Activated CD8-positive, alpha-beta memory T cell treated with anti-CD3 and anti-CD28 coated beads, Interleukin-2, amount 10 ng/mL, durations not matched to agents 7 days and 5 days (primary cell): ENCODE results near the gene MTCL1. TPM values are rescaled to one million over a fixed set of nuclear protein-coding genes. Genes with fewer than 3 reads are reported as not detected.

Experiments used
- ATAC-seq: fragments of 150-1000 bp; cut with Tn5 transposase; one replicate; pipeline ENCODE4 v1.10.0; 2021; ENCODE audit warnings: moderate library complexity
- CTCF ChIA-PET: fragments of 350-600 bp; sonication (Branson Sonifier 250); formaldehyde crosslinking; loops from one replicate; lab custom pipeline; 2021; ENCODE audit warnings: antibody characterized with exemption; lab: Charles Lee
- DNase-seq: peaks from one replicate; pipeline ENCODE4 v3.0.0-alpha.2; 2020
- H3K27ac Mint-ChIP-seq: one replicate; pipeline ENCODE4 v1.8.0; 2021; ENCODE audit warnings: mild to moderate bottlenecking, mixed read lengths
- H3K27me3 Mint-ChIP-seq: one replicate; pipeline ENCODE4 v1.8.0; 2021; ENCODE audit warnings: mixed read lengths
- H3K36me3 Mint-ChIP-seq: one replicate; pipeline ENCODE4 v1.8.0; 2021; ENCODE audit warnings: mild to moderate bottlenecking, mixed read lengths
- H3K4me1 Mint-ChIP-seq: one replicate; pipeline ENCODE4 v1.8.0; 2021; ENCODE audit warnings: mixed read lengths
- H3K4me3 Mint-ChIP-seq: one replicate; pipeline ENCODE4 v1.8.0; 2021; ENCODE audit warnings: mild to moderate bottlenecking, moderate library complexity, mixed read lengths
- H3K9me3 Mint-ChIP-seq: one replicate; pipeline ENCODE4 v1.8.0; 2022; ENCODE audit warnings: low read depth, mixed read lengths
- total RNA-seq, 2 experiments: library from RNA; stranded (reverse); gene quantifications; one replicate each; pipeline ENCODE4 v1.2.3, GENCODE V29; 2021

MTCL1 gene
- total RNA-seq, 2 experiments from 2014 or later, result 0.41 to 0.59 TPM

GRCh38 chr18:8830067-8831060 lies 125.0 kb downstream of the MTCL1 start:
- DNase-seq (no peak), ATAC-seq (no peak)
- H3K4me3 Mint-ChIP-seq, result no peak overlapping the region
- H3K27me3 Mint-ChIP-seq, result no peaks in the 10 kb centered on the region
- CTCF ChIA-PET, result no interaction called here
- no peaks in the 10 kb centered on the region for H3K9me3 Mint-ChIP-seq
- no peaks in the 10 kb centered on the region for H3K36me3 Mint-ChIP-seq
- H3K27ac Mint-ChIP-seq, result no peak overlapping the region
- H3K4me1 Mint-ChIP-seq, result no peaks in the 10 kb centered on the region

- Mint-ChIP-seq H3K4me3 (no peak overlapping the region), H3K27ac (no peak overlapping the region), H3K36me3 (no peaks in the 10 kb centered on the region), H3K27me3 (no peaks in the 10 kb centered on the region), H3K9me3 (no peaks in the 10 kb centered on the region), H3K4me1 (no peaks in the 10 kb centered on the region)
- DNase-seq (no peak), ATAC-seq (no peak)
- CTCF ChIA-PET, result no interaction called here
Observed at GRCh38 chr18:8831112-8831511, 125.8 kb downstream of the MTCL1 start.

- Mint-ChIP-seq H3K4me3 (no peak overlapping the region), H3K27ac (no peak overlapping the region), H3K4me1 (no peaks in the 10 kb centered on the region), H3K27me3 (no peaks in the 10 kb centered on the region), H3K36me3 (no peaks in the 10 kb centered on the region), H3K9me3 (no peaks in the 10 kb centered on the region)
- no peak for DNase-seq
- CTCF ChIA-PET, result no interaction called here
- no peak for ATAC-seq
Observed at GRCh38 chr18:8831531-8831930, 126.2 kb downstream of the MTCL1 start.

- Mint-ChIP-seq H3K36me3 (no peaks in the 10 kb centered on the region), H3K4me3 (no peak overlapping the region), H3K27me3 (no peaks in the 10 kb centered on the region), H3K27ac (no peak overlapping the region), H3K9me3 (peaks cover 4% of the 10 kb centered on the region), H3K4me1 (no peaks in the 10 kb centered on the region)
- CTCF ChIA-PET, result no interaction called here
- DNase-seq, result no peak
- no peak for ATAC-seq
Observed at GRCh38 chr18:8833480-8833879, 128.1 kb downstream of the MTCL1 start.

GRCh38 chr18:8834881-8835280 lies 129.5 kb downstream of the MTCL1 start:
- Mint-ChIP-seq H3K4me1 (no peaks in the 10 kb centered on the region), H3K4me3 (no peak overlapping the region), H3K27me3 (no peaks in the 10 kb centered on the region), H3K27ac (no peak overlapping the region), H3K9me3 (peaks cover 4% of the 10 kb centered on the region), H3K36me3 (no peaks in the 10 kb centered on the region)
- CTCF ChIA-PET, result no interaction called here
- ATAC-seq, result no peak
- no peak for DNase-seq

GRCh38 chr18:8835521-8835953 lies 130.2 kb downstream of the MTCL1 start:
- CTCF ChIA-PET, result no interaction called here
- no peak for ATAC-seq
- no peak for DNase-seq
- Mint-ChIP-seq H3K4me1 (no peaks in the 10 kb centered on the region), H3K27ac (no peak overlapping the region), H3K36me3 (no peaks in the 10 kb centered on the region), H3K27me3 (no peaks in the 10 kb centered on the region), H3K4me3 (no peak overlapping the region), H3K9me3 (peaks cover 4% of the 10 kb centered on the region)

GRCh38 chr18:8839281-8839680 lies 133.9 kb downstream of the MTCL1 start:
- CTCF ChIA-PET, result no interaction called here
- Mint-ChIP-seq H3K27me3 (no peaks in the 10 kb centered on the region), H3K4me1 (no peaks in the 10 kb centered on the region), H3K36me3 (no peaks in the 10 kb centered on the region), H3K27ac (no peak overlapping the region), H3K9me3 (peaks cover 4% of the 10 kb centered on the region), H3K4me3 (no peak overlapping the region)
- DNase-seq (no peak), ATAC-seq (no peak)

- H3K9me3 Mint-ChIP-seq, result peaks cover 4% of the 10 kb centered on the region
- ATAC-seq (no peak), DNase-seq (no peak)
- H3K4me3 Mint-ChIP-seq, result no peak overlapping the region
- no peaks in the 10 kb centered on the region for H3K4me1 Mint-ChIP-seq
- no peaks in the 10 kb centered on the region for H3K36me3 Mint-ChIP-seq
- H3K27me3 Mint-ChIP-seq, result no peaks in the 10 kb centered on the region
- no peak overlapping the region for H3K27ac Mint-ChIP-seq
- CTCF ChIA-PET, result interaction anchor here (0.7 to 1.3 kb wide), 2 partner anchors 9 to 11 kb away, joined by 3 read pairs; no protein-coding TSS in a partner anchor
Observed at GRCh38 chr18:8841781-8842485, 136.6 kb downstream of the MTCL1 start.

- H3K4me1 Mint-ChIP-seq, result no peaks in the 10 kb centered on the region
- CTCF ChIA-PET, result no interaction called here
- H3K27me3 Mint-ChIP-seq, result no peaks in the 10 kb centered on the region
- DNase-seq (no peak), ATAC-seq (no peak)
- H3K4me3 Mint-ChIP-seq, result no peak overlapping the region
- no peak overlapping the region for H3K27ac Mint-ChIP-seq
- H3K9me3 Mint-ChIP-seq, result no peaks in the 10 kb centered on the region
- H3K36me3 Mint-ChIP-seq, result no peaks in the 10 kb centered on the region
Observed at GRCh38 chr18:8842506-8842905, 137.2 kb downstream of the MTCL1 start.

GRCh38 chr18:8843005-8843404 lies 137.6 kb downstream of the MTCL1 start:
- H3K27me3 Mint-ChIP-seq, result no peaks in the 10 kb centered on the region
- CTCF ChIA-PET, result no interaction called here

GRCh38 chr18:8844721-8845148 lies 139.4 kb downstream of the MTCL1 start:
- CTCF ChIA-PET, result no interaction called here
- Mint-ChIP-seq H3K4me3 (no peak overlapping the region), H3K36me3 (no peaks in the 10 kb centered on the region), H3K27ac (no peak overlapping the region), H3K9me3 (no peaks in the 10 kb centered on the region), H3K27me3 (no peaks in the 10 kb centered on the region), H3K4me1 (no peaks in the 10 kb centered on the region)
- DNase-seq, result no peak
- no peak for ATAC-seq

More at GRCh38 chr18:8843005-8843404, 137.6 kb downstream of the MTCL1 start:
- Mint-ChIP-seq H3K27ac (no peak overlapping the region), H3K4me3 (no peak overlapping the region), H3K36me3 (no peaks in the 10 kb centered on the region), H3K9me3 (no peaks in the 10 kb centered on the region), H3K4me1 (no peaks in the 10 kb centered on the region)
- no peak for ATAC-seq
- DNase-seq, result no peak

GRCh38 chr18:8845506-8845905 lies 140.2 kb downstream of the MTCL1 start:
- no peak for ATAC-seq
- peaks cover 2% of the 10 kb centered on the region for H3K9me3 Mint-ChIP-seq
- CTCF ChIA-PET, result no interaction called here
- no peaks in the 10 kb centered on the region for H3K27me3 Mint-ChIP-seq
- no peaks in the 10 kb centered on the region for H3K36me3 Mint-ChIP-seq
- no peak for DNase-seq
- H3K27ac Mint-ChIP-seq, result no peak overlapping the region
- no peak overlapping the region for H3K4me3 Mint-ChIP-seq
- no peaks in the 10 kb centered on the region for H3K4me1 Mint-ChIP-seq

- no peaks in the 10 kb centered on the region for H3K4me1 Mint-ChIP-seq
- ATAC-seq (no peak), DNase-seq (no peak)
- H3K9me3 Mint-ChIP-seq, result peaks cover 2% of the 10 kb centered on the region
- no peak overlapping the region for H3K4me3 Mint-ChIP-seq
- peaks cover 4% of the 10 kb centered on the region for H3K27me3 Mint-ChIP-seq
- H3K36me3 Mint-ChIP-seq, result no peaks in the 10 kb centered on the region
- CTCF ChIA-PET, result no interaction called here
- no peak overlapping the region for H3K27ac Mint-ChIP-seq
Observed at GRCh38 chr18:8847066-8847755, 141.9 kb downstream of the MTCL1 start.
